ENCODE results near the gene FBLN5.

FBLN5 gene, protein sequence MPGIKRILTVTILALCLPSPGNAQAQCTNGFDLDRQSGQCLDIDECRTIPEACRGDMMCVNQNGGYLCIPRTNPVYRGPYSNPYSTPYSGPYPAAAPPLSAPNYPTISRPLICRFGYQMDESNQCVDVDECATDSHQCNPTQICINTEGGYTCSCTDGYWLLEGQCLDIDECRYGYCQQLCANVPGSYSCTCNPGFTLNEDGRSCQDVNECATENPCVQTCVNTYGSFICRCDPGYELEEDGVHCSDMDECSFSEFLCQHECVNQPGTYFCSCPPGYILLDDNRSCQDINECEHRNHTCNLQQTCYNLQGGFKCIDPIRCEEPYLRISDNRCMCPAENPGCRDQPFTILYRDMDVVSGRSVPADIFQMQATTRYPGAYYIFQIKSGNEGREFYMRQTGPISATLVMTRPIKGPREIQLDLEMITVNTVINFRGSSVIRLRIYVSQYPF

GRCh38 chr14:91947475-91948184 is at the start of gene FBLN5:
FBLN5 (minus strand) TSS chr14:91947694; CDS start chr14:91947229, 465 bp downstream.
- DNase-seq (ENCODE audit: low read depth, low spot score) = no peak

GRCh38 chr14:91996948-91997371 is 49.5 kb upstream of the FBLN5 start:
- DNase-seq (ENCODE audit: low read depth, low spot score) = no peak

GRCh38 chr14:91987192-91987591 is 39.7 kb upstream of the FBLN5 start:
- no peak for DNase-seq (ENCODE audit: low read depth, low spot score)

GRCh38 chr14:91985521-91986255 is 38.2 kb upstream of the FBLN5 start:
- DNase-seq (ENCODE audit: low read depth, low spot score) = no peak

- no peak for DNase-seq (ENCODE audit: low read depth, low spot score)
Observed at GRCh38 chr14:91985008-91985407, 37.5 kb upstream of the FBLN5 start.

- no peak for DNase-seq (ENCODE audit: low read depth, low spot score)
Observed at GRCh38 chr14:91983588-91983987, 36.1 kb upstream of the FBLN5 start.

GRCh38 chr14:91980157-91980556 is 32.7 kb upstream of the FBLN5 start:
- no peak for DNase-seq (ENCODE audit: low read depth, low spot score)

- DNase-seq (ENCODE audit: low read depth, low spot score) = no peak
Observed at GRCh38 chr14:91977884-91978283, 30.4 kb upstream of the FBLN5 start.

DNA sequence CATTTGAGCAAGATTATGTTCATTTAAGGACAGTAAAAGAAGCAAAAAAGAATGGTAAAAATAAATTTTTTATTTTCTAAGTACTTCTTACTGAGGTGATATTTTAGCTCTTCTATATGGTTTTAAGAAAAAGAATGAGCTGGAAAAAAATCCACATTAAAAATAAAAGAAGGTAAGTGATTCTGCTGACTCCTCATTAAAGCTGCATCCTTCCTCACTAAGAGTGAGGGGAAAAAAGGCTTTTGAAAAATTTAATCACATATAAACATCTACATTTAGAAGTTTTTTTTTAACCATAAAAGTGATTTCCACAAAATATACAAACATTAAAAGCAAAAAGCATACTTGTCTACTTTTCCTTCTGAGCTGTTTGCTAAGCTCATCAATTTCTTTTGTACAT is 28.3 kb upstream of the FBLN5 start:
- DNase-seq (ENCODE audit: low read depth, low spot score) = no peak

- DNase-seq (ENCODE audit: low read depth, low spot score) = no peak
Observed at GRCh38 chr14:91971188-91971778, 23.8 kb upstream of the FBLN5 start.

- peak; percentile 25 for DNase-seq (ENCODE audit: low read depth, low spot score)
Observed at GRCh38 chr14:91968280-91968679, 20.8 kb upstream of the FBLN5 start.

- DNase-seq (ENCODE audit: low read depth, low spot score) = no peak
Observed at GRCh38 chr14:91964724-91965123, 17.2 kb upstream of the FBLN5 start.

DNA sequence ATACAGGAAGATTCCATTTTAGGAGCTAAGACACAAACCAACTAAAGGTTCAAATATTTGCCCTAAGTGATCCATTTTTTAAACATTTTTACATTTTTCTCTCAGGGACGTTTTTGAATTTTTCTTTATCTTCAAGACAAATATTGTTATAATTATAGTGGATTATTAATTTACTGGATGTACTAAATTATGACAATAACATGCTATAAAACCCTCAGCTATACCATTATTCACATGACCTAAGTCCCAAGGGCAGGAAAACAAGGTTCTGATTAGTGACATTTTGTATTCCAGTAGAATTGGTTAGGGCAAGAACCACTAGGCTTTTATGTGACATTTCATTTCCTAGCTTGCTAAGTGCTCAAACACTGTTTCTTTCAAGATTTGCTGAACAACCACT is 16.5 kb upstream of the FBLN5 start:
- DNase-seq (ENCODE audit: low read depth, low spot score) = no peak

DNA sequence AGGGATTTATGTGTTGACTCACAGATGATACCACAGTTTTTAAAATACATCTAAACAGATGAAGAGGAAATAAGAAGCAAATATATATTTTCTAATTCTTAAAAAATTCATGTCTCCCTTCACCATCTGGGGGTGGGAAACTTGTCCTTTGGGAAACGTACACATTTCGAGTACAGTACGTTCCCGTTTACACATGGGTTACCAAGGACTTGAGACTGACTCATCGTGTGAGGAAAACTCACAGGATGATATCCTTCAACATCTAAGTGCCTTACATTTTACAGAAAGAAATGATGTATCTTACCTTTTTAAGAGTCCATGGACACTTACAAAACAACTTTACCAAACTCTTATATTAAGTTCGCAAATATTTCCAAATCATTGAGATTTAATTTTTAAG is 16.0 kb upstream of the FBLN5 start:
- DNase-seq (ENCODE audit: low read depth, low spot score) = no peak

DNA sequence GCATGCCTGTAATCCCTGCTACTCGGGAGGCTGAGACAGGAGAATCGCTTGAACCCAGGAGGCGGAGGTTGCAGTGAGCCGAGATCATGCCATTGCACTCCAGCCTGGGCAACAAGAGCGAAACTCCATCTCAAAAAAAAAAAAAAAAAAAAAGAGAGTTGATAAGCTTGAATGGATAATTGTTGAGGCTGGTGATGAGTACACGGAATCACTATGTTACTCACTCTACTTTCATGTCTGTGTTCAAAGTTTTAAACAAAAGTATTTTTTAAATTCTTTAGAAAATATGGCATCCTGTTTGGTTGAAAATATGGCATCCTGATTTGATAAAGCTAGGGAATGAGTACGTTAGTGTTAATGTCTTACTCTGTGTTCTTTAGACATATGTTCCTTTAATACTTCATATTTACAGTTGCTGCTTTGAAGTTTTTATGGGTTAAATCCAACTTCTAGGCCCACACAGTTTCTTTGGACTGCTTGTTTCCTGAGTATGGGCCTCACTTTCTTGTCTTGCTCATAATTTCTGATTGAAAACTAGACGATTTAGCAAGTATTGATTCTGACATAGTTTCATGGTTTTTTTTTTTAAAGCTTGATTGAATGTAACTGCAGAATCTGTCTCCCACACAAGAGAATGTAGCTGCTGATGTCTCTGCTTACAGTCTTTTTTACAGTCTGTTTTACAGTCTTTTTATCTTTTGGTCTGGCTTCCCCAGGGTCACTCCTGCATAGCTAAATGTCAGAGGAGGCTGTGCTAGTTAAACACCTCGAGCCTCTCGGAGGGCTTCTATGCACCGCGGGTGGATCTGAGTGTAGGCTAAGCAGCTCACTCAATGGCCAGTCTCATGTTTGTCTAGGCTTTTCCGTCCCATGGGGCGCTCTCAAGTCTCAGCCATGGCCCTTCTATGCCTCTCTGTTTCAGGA is 14.1 kb upstream of the FBLN5 start:
- DNase-seq (ENCODE audit: low read depth, low spot score) = no peak

DNA sequence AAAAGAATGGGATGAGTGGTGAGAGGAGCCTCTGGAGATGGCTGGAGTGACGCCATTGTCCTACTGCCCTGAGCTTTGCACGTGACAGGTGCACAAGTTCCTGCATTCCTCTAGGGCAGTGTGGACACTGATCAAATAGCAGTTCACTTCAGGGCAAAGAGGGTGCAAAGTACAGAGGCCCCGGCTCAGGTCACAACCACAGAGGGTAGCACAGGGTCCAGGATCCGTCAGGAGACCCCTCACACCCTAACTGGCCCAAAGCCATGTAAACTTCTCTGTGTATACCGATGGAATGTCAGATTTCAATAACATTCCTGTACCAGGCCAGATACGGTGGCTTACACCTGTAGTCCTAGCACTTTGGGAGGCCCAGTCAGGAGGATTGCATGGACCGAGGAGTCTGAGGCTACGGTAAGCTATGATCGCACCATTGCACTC is 10.4 kb upstream of the FBLN5 start:
- DNase-seq (ENCODE audit: low read depth, low spot score) = no peak

DNA sequence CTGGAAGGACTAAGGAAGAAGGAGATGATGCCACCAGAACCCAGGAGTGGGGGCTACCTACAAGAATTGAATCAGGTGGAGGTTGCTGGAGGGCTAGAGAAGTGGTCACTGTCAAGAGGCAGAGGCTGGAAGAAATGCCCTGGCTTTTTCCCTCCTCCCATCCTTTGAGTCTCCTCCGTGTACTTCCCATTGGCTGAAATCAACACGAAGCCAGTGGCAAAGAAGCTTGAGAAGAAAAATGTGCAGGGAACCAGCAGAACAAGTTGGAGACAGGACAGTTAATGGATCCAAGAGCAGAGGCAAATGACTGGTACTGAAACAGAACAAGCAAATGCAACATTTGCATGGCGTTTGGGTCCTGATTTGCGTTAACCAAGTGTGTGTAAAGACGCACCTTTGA is 9.1 kb upstream of the FBLN5 start:
- no peak for DNase-seq (ENCODE audit: low read depth, low spot score)

DNA sequence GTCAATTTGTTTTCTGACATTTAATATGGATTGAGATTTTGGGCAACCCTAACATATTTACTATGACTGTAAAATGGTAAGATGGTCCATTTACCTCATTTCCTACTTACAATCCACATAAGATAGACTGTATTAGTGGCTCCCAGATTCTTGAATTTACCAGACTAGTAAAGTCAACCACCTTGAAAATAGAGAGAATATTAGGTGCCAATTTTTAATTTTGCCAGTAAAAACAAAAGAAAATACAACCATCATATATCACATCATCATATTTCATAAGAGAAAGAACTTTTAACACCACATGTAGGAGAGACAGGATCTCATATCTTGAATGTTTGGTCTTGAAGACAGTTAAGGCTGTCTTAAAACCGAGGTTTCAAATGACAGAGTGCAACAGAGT is 7.7 kb upstream of the FBLN5 start:
- DNase-seq (ENCODE audit: low read depth, low spot score) = no peak

- DNase-seq (ENCODE audit: low read depth, low spot score) = no peak
Observed at GRCh38 chr14:91953170-91953985, 5.9 kb upstream of the FBLN5 start.
